Measurements from ENCODE around the gene RNF181. TPM values are rescaled to one million over a fixed set of nuclear protein-coding genes. Genes with fewer than 3 reads are reported as not detected.
A peak's percentile ranks its signal among the peaks of the same experiment; 100 is the strongest.

The RNF181 gene
- total RNA-seq, 1 experiment from 2014 or later, result 77.5 TPM

DNA sequence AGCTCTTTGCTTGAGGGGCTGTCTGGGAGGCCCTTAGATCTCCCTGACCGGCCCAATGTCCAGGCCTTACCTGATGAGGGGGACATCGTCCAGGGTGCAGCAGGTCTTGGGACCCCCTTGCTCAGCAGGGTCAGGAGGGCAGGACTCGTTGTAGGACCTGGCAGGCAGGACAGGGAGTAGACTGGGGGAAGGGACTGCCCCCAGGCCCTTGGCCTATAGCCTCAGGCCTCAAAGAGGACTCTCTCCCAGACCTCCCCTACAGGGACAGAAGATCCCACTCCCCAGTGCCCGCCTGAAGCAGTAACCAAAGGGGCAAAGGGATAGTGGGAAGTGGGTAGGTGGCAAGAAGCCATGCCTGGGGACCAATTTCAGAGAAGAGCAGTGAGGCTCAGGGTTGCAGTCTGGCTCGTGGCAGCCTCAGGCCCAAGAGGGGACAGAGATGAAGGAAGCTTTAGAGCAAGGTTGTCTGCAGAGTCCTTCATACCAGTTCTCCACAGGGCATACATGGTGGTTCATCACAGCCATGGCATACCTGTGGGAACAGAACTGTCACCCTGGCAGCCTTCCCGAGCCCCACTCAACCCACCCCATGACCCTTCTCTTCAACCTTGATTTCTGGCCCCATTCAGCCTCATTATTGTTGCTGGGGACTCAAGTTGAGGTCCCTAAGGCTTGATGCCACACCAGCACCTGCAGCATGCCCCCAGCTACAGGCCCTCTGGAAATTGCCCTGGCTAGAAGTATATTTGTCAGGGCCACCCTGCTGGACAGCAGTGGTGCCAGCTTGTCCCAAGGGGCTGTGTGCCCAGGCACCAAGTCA is 5.6 kb downstream of the RNF181 start:
- H3K27me3 ChIP-seq (ENCODE audit: insufficient read depth, low read length), result no peaks in the 10 kb centered on the region
- RAD21 ChIA-PET (ENCODE audit: low non-redundant PET in 1 of 2, low total read pairs in 2 of 2, uncharacterized antibody in 2 of 2, unreplicated experiment in 2 of 2), result no interaction called here
- no peak for ATAC-seq
- no peaks in the 10 kb centered on the region for H4K20me1 ChIP-seq (ENCODE audit: insufficient read depth)
- TSS peak; percentile 31 for BruUV-seq (replicated peaks)
- intact Hi-C loops (cut with micrococcal nuclease), result loop anchor here (5.0 kb wide), 1 partner anchor 189 kb away; the partner anchor contains the start of gene CAPG
- peak overlapping the region; percentile 83 to 85 for H3K4me3 ChIP-seq (replicated peaks in 1 of 2; ENCODE audit: low read depth in 1 of 2, low read length in 2 of 2)
- CTCF ChIA-PET, result no interaction called here
- peaks cover 11 to 25% of the 10 kb centered on the region in 2 experiments for H3K4me1 ChIP-seq (ENCODE audit: control insufficient read depth in 1 of 2, insufficient read depth in 2 of 2, low read length in 2 of 2)
- TF ChIP-seq POLR2AphosphoS5 (IDR thresholded peaks at IDR 0.05; ENCODE audit: low read depth, low read length) (no peak; the same call in 1 of the 2 replicates), EGR1 (IDR thresholded peaks at IDR 0.05; ENCODE audit: low read depth) (no peak), ELF1 (IDR thresholded peaks at IDR 0.05; ENCODE audit: borderline replicate concordance, low read depth) (no peak), FOSL1 (IDR thresholded peaks at IDR 0.05; ENCODE audit: low read depth) (no peak), ZBTB33 (IDR thresholded peaks at IDR 0.05; ENCODE audit: extremely low read depth, insufficient replicate concordance, low read length) (no peak), CEBPB (IDR thresholded peaks at IDR 0.05; ENCODE audit: low read depth) (no peak), POLR2A (IDR thresholded peaks at IDR 0.05; ENCODE audit: borderline replicate concordance, extremely low read depth, insufficient read depth, insufficient read length) (no peak), EZH2 (IDR thresholded peaks at IDR 0.05) (no peak), ATF3 (IDR thresholded peaks at IDR 0.05) (no peak), EZH2phosphoT487 (IDR thresholded peaks at IDR 0.05; ENCODE audit: borderline replicate concordance) (no peak), YY1 (IDR thresholded peaks at IDR 0.05; ENCODE audit: extremely low read depth, insufficient replicate concordance, low read depth, low read length) (no peak), TCF7L2 (IDR thresholded peaks at IDR 0.05; ENCODE audit: borderline replicate concordance, extremely low read depth, insufficient read depth, insufficient read length) (no peak), ZNF274 (IDR thresholded peaks at IDR 0.05; ENCODE audit: low read depth, low read length) (no peak), RAD21 (IDR thresholded peaks at IDR 0.05; ENCODE audit: low read depth) (no peak), SP1 (IDR thresholded peaks at IDR 0.05; ENCODE audit: low read depth) (no peak), SIN3A (IDR thresholded peaks at IDR 0.05; ENCODE audit: low read depth) (no peak), CBX3 (IDR thresholded peaks at IDR 0.05; ENCODE audit: low read depth) (no peak), ZFX (IDR thresholded peaks at IDR 0.05) (no peak)
- TF ChIP-seq, protein P1, sequence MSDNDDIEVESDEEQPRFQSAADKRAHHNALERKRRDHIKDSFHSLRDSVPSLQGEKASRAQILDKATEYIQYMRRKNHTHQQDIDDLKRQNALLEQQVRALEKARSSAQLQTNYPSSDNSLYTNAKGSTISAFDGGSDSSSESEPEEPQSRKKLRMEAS (IDR thresholded peaks at IDR 0.05), result no peak
- no peaks in the 10 kb centered on the region for H3K9me3 ChIP-seq (ENCODE audit: control insufficient read depth in 1 of 2, insufficient read depth in 1 of 2, low read depth in 1 of 2, low read length in 2 of 2)
- no peak overlapping the region for H2AFZ ChIP-seq (ENCODE audit: low read depth, low read length, poor library complexity, severe bottlenecking)
- H3K4me2 ChIP-seq (ENCODE audit: low read length), result peak overlapping the region; percentile 93
- H3K27ac ChIP-seq (ENCODE audit: low read depth, low read length), result peak overlapping the region; percentile 64; the same call in 1 of the 2 replicates
- POLR2A ChIA-PET, result interaction anchor here (0.6 to 3.3 kb wide), 3 partner anchors 10 to 11 kb away, joined by 3 to 20 read pairs (median 3); partner anchors contain the start of gene C2orf68
- H3K79me2 ChIP-seq (ENCODE audit: insufficient read depth, low read length), result peaks cover 11% of the 10 kb centered on the region
- DNase-seq (ENCODE audit: low read depth, low spot score), result no peak
- H3K36me3 ChIP-seq (ENCODE audit: control insufficient read depth in 1 of 2, insufficient read depth in 2 of 2, low read length in 2 of 2), result peaks cover 4 to 5% of the 10 kb centered on the region in 2 experiments; a peak in 3 of 4 replicates
- no peaks in the 10 kb centered on the region for H3K9me2 ChIP-seq (ENCODE audit: insufficient read depth)
- peak overlapping the region; percentile 63 for H3K9ac ChIP-seq (ENCODE audit: low read length)
